ENCODE data around the gene RDH5.

DNA sequence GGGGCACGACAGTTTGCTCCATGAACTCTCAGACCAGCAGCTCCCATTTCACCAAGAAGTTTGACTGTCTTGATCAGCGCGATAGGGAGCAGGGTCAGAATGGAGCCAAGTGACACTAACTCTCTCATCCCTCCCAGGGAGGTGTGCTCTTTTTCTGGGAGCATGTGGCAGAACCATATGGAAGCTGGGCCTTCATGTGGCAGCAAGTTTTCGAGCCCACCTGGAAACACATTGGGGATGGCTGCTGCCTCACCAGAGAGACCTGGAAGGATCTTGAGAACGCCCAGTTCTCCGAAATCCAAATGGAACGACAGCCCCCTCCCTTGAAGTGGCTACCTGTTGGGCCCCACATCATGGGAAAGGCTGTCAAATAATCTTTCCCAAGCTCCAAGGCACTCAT is 36.5 kb upstream of the RDH5 start:
- TF ChIP-seq CTCF (IDR thresholded peaks at IDR 0.05): no peak
- TF ChIP-seq POLR2A (IDR thresholded peaks at IDR 0.05): no peak
